Tongue (tissue), 2 donors: ENCODE results near the gene ST3GAL4. TPM values are rescaled to one million over a fixed set of nuclear protein-coding genes. Genes with fewer than 3 reads are reported as not detected.
"Not testable (repeated sequence)": the region's sequence is repeated elsewhere in the genome, so short reads cannot be mapped to it uniquely, and the experiment has no call there.

Source experiments
- DNase-seq: peaks from one replicate; pipeline ENCODE4 v3.0.0-alpha.2; 2015
- total RNA-seq: library from RNA; depleted of rRNA; stranded (reverse); fragments of >200 nt; gene quantifications from one replicate; pipeline ENCODE4 v1.2.3, GENCODE V29; 2014

ST3GAL4 gene
- total RNA-seq, 1 donor from 2014 or later = 30.9 TPM

DNA sequence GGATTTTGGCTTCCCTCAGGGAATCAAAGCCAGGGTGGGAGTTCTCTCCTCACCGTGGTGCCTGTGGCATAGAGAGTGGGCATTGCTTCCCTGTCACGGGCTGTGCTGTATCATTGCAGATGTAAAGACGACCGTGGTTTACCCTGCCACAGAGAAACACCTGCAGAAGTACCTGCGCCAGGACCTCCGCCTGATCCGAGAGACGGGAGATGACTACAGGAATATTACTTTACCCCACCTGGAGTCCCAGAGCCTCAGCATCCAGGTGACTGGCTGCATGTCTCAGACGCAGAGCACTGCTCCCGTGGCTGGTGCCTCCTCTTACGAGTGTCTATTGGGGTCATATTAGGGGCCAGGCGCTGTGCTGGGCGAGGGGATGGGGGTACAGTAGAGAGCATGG lies 24.2 kb upstream of the ST3GAL4 start:
- no peak for DNase-seq

DNA sequence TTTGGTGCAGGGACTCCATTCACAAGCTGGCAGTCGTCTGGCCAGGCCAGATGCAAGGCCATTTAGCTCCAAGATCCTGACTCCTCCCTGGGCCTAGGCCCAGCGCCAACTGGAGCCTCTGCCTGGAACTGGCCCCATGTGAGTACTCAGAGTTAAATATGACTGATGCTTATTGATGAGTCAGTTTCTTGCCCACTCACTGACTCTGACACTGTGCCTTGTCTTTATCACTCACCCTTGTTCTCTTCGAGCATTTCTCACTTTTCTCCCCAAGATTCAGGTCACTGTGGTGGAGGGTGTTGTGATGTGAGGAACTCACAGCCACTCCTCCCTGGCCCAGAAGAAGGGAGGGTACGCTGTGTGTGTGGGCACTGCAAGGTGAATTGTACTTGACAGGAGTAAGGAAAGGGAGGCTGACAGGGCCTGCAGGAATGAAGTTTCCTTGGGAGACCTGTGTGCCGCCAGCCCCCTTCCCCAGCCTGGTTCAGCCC lies 23.2 kb upstream of the ST3GAL4 start:
- peak; percentile 69 for DNase-seq

DNA sequence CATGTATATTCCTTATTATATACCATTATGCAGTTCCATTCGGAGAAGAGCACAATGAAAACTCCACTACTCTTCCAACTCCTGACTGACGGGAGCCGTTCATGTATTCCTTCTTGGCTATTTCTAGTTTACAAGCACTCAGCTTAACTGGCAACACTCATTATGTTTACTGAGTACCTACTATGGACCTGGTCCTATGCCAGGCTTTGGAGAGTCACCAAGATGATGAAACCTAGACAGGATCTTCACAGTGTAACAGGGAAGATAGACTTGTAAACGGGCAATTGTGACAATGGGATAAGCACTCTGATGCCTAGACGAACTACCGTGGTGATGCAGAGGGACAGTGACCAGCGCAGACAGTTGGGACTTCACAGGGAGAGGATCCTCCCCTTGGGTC lies 22.3 kb upstream of the ST3GAL4 start:
- no peak for DNase-seq

DNA sequence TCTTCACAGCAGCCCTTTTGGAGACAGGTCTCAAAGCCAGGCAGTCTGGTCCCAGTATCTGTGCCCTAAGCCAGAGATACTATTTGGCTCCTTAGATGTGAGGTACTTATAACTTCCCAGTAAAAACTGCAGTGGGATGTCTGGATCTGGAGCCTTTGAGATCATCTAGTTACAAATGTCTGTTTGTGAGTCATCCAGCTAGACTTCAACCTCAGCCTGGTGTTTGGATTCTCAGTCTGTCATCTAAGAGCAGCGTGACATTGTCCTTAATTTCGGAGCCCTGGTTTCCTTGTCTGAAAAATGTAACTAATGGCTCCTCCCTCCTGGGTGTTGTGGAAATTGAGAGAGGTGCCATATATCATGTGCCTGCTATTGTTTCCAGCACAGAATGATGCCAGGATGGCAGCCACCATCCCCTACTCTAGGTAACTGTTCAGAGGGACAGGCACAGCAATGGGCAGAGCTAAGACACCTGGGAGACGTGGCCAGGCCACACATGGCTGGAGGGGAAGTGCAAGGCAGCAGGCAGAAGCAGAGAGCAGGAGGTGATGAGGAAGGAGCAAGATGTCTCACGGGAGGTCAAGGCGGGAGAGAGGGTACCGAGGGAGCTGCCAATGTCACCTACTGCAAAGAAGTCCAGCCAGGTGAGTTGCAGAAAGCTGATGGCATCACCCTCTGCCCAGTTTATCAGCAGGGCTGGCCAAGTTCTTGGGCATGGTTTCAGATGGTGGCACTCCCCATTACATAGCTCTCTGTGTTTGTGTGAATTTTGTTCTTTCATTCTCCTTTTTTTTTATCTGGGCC lies 20.6 kb upstream of the ST3GAL4 start:
- DNase-seq = no peak

DNA sequence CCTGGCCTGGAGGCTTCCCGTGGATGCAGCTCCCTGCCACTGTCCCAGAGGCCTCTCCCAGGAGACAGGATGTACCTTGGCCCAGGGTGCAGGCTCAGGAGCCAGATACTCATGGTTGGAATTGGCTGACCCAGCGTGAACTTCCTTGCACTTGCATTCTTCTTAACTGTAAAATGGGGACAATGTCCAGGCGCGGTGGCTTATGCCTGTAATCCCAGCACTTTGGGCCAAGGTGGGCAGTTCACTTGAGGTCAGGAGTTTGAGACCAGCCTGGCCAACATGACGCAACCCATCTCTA lies 20.1 kb upstream of the ST3GAL4 start:
- DNase-seq = no peak

DNA sequence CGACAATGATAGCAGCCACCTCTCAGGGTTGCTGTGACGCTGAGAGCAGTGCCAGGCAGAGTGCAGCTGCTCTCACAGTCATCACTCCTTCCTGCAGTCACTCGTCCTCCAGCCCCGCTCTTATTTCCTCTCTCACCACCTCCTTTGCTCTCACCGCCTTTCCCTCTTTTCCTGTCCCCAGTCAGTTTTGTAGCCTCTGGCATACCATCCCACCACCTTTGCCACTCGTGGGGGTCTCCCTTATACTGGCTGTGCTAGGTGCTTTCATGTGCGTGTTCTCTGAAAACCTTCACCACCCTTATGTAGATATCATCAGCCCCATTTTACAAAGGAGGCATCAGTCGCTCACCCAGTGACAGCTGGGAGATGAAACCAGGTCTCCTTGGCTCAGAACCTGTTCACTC lies 19.3 kb upstream of the ST3GAL4 start:
- no peak for DNase-seq

DNA sequence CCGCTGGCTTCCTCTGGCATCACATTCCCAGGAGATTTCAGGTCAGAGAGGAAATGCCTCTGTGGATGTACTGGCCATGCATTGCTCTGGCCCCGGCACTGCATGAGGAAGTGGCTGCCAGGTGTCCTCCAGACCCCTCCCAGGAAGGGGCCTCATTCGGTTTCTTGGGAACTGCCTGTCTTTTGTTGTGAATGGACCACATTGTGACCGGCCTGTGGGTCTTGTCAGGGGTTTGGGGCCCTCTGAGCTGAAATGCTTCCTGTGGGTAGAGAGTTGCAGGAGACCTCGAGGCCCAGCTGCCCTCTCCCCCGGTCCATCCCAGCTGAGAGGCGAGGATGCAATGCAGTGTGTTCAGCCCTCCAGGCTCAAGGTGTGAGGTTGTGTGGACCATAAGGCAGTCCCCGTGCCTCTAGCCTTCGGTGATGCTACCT lies 18.8 kb upstream of the ST3GAL4 start:
- no peak for DNase-seq

DNA sequence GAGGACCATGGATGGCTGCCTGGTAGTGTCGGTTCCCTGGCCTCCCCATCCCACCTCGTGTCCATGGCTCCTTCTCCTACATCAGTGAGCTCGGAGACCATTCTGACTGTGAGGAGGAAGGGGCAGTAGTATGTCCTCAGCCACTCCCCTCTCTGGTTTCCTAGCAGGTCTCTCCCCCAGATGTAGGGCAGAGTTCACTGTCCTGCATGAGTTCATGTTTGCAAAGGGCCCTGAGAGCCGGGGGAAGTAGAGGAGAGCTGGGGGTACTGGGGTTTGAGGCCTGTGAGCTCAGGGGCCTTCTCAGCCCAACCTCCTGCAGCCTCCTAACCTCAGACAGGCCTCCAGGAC lies 18.4 kb upstream of the ST3GAL4 start:
- no peak for DNase-seq

DNA sequence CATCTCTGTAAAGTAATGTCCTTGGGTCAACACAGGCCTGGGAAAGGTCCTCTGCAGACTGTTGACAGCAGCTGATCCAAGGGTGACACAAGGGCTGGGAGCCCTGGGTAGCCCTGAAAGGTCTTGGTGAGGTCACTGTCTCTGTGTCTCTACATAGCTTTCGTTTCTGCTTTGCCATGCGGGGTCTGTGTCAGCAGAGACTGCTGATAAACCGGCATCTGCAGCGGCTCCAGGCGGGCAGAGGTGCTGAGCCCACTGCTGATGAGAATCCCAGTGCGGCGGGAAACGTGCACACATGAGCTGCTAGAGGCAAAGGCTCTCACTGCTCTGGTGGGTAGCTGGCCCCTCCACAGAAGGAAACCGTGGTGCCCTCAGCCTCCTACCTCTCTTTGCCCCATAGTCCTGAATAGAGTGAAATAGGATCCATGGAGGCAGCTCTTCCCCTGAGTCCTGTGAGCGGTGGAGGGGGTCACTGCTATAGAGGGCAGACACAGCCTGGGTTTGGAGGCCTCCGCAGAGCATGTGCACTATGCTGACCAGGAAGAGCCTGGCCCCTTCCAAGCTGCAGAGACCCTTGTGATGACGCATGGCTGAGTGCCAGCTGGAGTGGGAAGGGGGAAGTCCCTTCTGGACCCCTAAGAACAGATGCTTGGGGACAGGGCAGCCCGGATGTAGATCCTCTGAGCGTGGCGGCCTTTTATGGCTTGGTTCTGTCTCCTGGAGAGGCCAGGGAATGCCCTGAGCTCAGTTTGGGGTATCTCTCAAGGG lies 17.8 kb upstream of the ST3GAL4 start:
- DNase-seq = no peak

DNA sequence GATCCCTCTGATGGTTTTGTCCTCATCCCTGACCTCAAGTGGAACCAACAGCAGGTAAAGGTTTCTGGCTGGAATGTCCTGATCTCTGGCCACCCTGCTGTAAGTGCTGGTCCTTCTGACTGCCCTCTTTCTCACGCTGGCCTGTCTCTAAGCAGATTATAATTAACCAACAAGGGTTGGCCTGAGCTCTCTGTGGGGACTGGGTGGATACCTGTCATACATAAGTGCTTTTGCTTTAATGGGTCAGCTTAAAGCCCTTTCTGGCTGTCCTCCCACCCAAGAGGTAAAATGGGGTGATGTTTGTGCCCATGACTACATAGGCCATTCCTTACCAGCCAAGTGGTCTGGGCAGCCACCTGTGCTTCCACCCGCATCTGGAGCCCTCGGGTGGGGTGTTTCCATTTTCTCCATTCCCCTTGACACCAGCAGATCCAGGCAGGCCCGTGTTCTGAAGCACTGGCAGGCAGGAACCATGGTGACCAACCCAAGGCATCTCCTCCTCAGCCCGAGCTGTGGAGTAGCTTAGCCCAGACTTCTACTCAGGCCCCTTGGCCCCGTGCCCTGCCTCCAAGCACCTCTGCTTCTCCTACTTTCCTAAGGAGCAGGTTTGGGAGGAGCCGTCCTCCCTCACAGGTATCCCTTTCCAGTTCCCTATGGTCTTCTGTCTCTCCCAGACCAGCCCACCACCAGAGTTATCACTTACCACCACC lies 17.0 kb upstream of the ST3GAL4 start:
- DNase-seq = no peak

DNA sequence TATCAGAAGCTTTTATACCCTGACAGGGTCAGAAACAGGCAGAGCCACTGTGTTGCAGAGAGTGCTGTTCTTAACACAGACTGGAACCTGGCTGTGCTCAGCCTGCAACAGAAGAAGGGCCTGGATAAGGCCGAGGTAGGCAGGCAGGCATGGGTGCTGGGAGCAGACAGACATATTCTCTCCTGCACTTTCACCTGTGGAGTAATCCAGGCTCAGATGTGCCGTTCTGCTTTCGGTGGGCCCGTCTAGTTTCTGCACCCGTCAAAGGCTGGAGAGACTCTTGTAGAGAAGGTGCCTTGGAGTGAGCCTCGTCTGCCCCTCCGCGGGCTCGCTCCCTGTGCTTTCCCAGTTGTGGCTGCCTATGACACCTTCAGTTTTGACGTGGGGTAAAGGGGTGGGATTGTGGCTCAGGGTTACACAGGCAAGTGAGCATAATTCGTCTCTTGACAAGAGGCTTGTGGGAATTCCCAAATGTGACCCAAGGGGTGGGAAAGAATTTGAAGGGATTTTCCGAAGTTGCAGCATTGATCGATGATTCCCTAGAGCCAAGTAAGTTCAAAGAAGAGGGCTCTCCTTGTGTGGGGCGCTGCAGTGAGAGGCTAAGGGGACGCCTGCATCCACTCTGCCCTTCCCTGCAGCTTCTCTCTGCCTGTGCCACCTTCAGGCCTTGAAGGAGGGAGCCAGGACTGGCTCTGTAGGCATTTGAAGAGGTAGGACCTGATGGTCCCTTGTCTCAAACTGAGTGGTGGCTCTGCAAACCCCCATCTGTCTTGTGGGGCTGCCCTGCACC lies 16.2 kb upstream of the ST3GAL4 start:
- no peak for DNase-seq

DNA sequence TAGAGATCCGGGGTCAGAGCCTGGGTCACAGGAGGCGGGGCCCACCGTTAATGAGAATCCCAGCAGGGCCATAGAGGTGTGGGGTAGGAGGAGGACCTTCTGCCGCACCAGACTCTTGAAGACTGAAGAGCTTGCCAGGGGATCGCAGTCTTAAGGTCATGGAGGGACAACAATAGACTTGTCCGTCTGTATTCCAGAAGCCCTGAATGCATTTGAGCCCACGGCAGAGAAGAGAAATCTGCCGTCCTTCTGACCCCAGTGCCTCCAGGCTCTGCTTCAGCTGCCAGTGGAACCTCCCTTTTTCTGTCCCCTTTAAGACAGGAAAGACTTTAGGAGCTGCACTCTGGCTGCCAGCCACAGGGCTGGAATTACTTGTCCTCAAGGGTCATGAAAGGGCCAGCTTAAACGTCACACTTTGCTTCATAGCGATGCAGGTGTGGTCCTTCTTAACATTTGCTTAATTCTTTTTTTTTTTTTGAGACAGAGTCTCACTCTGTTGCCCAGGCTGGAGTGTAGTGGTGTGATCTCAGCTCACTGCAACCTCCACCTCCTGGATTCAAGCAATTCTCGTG lies 15.5 kb upstream of the ST3GAL4 start:
- peak; percentile 77 for DNase-seq

DNA sequence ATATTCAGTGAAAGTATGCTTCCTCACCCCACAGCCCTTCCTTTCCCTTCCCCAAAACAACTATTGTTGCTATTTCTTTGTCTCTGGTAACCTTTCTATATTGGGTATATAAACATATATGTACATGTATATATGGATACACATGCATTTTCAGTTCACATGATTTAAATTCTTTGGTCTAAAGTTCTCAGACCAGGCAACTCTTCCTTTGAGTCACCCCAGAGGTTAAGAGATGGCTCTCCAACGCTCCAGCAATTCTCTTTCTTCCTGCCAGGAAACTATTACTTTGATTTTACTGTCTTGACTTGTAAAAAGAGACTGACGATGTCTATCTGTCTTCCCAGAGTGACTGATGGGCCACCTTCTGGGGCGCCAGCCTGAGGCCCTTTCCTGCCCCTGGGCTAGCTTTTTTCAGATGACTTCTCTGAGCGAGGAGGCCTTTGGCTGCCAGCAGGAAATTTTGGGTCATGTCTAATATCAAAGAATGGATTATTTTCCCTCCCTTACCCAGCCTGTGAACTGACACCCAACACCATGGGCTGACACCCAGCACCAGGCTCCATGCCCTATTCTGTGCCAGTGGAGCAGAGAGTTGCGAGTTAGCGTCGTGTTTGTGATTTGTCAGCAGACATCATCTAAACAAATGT lies 14.4 kb upstream of the ST3GAL4 start:
- no peak for DNase-seq

DNA sequence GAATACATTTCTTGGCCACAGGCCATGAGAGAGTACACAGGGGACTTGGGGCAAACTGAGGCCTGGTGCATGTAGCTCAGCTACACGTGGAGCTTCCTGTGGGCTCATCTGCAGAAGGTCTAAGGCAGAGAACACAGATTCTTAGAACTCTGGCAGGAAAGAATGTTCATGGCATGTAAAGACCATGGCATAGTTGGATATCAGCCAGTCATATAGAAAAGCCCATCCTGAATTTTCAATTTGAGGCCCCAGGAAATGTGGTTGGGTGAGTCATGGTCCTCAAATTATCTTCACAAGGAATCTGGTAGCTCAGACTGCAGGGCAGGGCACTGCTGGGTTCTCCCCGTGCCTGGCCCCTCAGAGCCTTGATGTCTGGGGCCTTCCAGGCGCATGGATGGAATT lies 13.7 kb upstream of the ST3GAL4 start:
- no peak for DNase-seq

DNA sequence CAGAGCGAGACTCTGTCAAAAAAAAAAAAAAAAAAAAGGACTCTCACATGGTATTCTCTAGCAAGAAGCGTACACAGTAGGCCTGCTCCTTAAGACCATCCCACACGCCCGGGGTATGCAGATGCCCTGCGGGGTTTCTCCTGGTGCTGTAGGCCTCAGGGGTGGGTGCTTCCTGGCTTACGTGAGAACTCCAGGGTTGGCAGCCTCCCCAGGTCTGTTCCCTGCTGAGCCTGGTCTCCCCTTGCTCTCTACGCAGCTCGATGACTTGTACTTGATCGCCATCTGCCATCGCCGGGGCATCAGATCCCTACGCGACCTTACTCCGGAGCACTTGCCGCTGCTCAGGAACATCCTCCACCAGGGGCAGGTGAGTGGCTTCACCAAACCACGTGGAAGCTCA lies 12.4 kb upstream of the ST3GAL4 start:
- DNase-seq = no peak

DNA sequence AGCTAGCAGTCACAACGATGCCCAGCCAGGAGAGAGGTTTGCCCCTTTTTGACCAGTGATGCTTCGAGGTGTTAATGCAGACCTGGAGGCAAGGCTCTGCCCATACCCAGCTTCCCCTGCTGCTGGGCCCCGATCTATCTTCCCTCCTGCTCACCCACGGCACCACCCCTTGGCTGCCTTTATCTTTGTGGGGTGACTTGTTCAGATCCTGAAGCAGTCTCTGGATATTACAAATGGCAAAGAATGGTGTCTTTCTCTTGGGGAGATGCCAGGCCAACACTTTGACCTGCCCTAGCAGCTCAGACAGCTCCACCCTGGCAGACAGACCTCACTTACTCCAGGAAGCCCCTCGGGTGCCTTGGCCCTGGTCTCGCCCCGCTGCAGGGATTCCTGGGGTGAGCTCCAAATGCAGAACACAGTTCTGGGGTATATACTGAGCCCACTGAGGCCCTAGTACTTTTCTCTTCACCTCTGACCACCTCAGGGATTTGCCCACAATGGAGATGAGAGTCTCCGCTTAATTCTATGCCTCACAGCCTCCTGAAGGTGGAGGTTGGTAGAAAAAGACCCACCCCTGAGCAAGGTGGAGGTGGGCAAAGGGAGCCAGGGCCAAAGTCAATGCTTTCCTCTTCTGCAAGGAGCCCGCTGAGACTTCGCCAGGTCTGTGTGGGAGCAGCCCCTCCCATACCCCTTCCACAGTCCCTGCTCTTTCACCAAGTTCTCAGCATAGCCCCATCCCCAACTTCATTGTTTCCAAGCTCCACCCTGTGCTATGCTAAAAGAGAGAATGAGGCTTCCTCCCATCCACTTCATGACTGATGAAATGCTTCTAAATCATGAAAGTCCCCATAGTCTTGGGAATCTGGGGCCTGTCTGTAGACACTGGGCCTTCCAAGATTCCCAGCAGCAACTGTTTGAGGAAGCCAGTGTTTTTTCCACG lies 11.1 kb upstream of the ST3GAL4 start:
- DNase-seq = no peak

DNA sequence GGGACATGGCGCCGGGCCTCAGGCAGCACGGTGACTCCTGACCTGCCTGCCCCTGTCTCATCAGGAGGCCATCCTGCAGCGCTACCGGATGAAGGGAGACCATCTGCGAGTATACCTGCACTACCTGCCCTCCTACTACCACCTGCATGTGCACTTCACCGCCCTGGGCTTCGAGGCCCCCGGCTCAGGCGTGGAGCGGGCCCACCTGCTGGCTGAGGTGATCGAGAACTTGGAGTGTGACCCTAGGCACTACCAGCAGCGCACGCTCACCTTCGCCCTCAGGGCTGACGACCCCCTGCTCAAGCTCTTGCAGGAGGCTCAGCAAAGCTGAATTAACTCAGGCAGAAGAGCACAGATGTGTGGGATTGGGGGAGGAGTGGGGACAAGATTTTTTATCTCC lies 10.2 kb upstream of the ST3GAL4 start:
- no peak for DNase-seq

DNA sequence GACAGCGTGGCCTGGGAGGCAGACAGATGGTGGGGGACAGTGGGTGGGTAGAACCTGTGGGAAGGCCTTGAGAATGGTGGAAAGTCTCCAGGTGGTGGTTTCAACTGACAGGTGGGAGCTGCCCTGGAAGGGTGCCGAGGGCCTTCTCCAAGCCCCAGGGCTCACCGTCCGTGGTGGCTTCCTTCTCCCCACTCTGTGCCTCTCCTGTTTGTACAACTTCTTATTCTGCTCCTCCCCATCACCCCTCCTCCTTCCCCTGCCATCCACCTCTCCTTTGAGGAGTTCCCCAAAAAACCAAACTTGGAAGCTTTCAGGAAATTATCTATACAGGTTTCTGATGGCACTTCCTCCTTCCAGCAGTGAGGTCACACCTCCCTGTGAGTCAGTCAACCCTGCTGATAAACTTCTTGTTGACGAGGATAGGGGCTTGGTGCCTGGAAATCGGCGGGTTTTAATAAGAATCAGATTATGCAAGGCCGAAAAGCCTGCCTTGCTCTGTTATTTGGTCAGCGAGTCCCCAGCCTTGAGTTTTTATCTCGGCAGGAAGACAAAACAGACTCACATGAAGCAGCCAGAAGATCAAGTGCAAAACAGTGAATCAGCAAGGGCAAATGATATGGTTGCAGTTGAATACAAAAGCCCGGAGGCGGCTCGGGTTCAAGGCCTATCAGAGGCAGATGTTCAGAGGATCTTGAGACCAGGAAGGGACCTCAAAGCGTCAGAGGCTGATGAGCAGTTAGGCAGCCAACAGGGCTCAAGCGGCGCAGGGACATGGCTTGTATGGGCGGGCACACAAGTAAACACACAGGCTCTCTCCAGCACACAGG lies 9.5 kb upstream of the ST3GAL4 start:
- no peak for DNase-seq

DNA sequence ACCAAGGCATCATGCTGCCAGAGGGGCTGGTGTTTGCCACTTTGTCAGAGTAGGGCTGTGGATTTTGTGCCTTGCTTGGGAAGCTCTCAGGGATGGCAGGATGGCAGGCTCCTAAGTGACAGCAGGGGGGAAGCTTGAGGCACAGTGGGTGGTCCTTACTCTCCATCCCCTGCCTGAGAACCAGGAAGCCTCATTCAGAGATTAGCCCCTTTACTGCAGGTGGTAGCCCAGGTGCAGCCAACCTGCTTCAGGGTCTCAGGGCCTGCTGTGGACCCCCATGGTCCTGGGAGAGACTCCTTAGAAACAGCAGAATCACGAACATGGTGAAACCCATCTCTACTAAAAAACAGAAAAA lies 8.9 kb upstream of the ST3GAL4 start:
- no peak for DNase-seq

DNA sequence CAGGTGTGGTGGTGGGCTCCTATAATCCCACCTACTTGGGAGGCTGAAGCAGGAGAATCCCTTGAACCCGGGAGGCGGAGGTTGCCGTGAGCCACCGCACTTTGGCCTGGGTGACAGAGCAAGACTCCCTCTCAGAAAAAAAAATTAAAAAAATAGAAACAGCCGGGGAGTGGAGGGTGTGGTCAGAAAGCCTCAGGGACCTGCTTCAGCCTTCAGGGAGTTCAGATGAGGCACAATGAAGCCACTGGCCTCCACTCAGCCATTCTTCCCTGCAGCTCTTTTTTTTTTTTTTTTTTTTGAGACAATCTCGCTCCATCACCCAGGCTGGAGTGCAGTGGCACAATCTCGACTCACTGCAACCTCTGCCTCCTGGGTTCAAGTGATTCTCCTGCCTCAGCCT lies 8.5 kb upstream of the ST3GAL4 start:
- not testable (repeated sequence) for DNase-seq
